GM12875 (cell line): ENCODE results near the gene AURKB.
"Not testable (repeated sequence)": the region's sequence is repeated elsewhere in the genome, so short reads cannot be mapped to it uniquely, and the experiment has no call there.

Experiments used
- H3K4me3 ChIP-seq: one replicate; pipeline ENCODE4 v1.5.1; 2011; ENCODE audit warnings: low read depth, low read length, control low read depth
- CTCF ChIP-seq: IDR thresholded peaks from 2 replicates; pipeline ENCODE4 v1.5.1; 2011; ENCODE audit warnings: low read depth, mild to moderate bottlenecking, control low read depth, inconsistent platforms, low read length, moderate library complexity, borderline replicate concordance; ENCODE audit not compliant: insufficient read depth

AURKB gene

GRCh38 chr17:8209907-8210760 lies at the start of gene AURKB:
AURKB (minus strand) TSS chr17:8210575; CDS start chr17:8210224, 351 bp downstream.
- H3K4me3 ChIP-seq, result peak within 1 kb of the TSS; percentile 89
- TF ChIP-seq CTCF, result no peak

GRCh38 chr17:8257801-8258200 lies 47.4 kb upstream of the AURKB start:
- H3K4me3 ChIP-seq, result no peak overlapping the region
- no peak for TF ChIP-seq CTCF

DNA sequence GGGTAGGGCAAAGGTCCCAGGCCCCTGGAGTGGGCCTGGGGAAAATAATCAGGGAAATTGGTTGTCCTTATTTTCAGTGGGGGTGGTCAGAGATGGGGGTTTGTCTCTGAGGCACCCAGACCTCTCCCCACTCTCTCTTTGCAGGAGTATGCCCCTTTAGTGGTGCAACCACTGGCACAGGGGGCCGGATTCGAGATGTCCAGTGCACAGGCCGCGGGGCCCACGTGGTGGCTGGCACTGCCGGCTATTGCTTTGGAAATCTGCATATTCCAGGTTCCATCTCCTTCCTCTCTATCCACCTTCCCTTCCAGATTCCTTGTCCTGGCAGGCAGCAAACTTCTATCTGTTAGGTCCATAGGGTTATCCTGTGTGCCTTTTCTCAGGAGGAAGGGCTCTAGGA lies 46.3 kb upstream of the AURKB start:
- TF ChIP-seq CTCF, result no peak
- no peak overlapping the region for H3K4me3 ChIP-seq

- no peak overlapping the region for H3K4me3 ChIP-seq
- TF ChIP-seq CTCF, result no peak
These were observed 45.9 kb upstream of the AURKB start for GRCh38 chr17:8256291-8256690.

- H3K4me3 ChIP-seq, result no peak overlapping the region
- TF ChIP-seq CTCF, result no peak
These were observed 45.1 kb upstream of the AURKB start for GRCh38 chr17:8255499-8255898.

DNA sequence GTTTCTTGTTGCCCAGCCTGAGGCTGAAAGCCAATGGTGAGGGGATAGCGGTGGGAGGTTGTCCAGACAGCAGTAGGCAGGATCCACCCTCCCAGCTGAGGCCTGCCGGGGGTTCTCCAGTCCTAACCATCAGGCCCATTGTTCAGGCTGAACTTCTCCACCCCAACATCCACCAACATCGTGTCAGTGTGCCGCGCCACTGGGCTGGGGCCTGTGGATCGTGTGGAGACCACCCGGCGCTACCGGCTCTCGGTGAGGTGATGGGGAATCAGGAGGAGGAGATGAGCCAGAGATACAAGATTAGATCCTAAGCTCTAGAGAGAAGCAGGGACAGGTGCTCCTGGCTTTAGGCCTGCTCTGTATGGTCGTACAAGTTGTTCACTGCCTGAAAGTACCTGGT lies 44.5 kb upstream of the AURKB start:
- no peak for TF ChIP-seq CTCF
- no peak overlapping the region for H3K4me3 ChIP-seq

DNA sequence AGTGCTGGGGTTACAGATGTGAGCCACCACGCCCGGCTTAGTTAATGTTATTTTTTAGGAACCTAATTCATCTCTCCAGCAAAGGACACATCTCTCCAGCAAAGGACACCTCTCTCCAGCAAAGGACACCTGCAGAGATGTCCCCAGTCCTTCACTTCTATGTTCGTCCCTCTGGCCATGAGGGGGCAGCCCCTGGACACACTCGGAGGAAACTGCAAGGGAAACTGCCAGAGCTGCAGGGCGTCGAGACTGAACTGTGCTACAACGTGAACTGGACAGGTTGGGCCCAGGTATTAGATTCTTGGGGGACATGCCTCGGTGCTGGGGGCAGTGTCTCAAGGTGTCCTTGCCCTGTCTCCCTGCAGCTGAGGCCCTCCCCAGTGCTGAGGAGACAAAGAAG lies 43.4 kb upstream of the AURKB start:
- TF ChIP-seq CTCF, result no peak
- H3K4me3 ChIP-seq, result no peak overlapping the region

GRCh38 chr17:8251411-8251810 lies 41.0 kb upstream of the AURKB start:
- H3K4me3 ChIP-seq, result not testable (repeated sequence)
